Spleen (tissue), 7 donors: Measurements from ENCODE around the gene MSI2.

Experiments
- CTCF ChIP-seq, 11 experiments: fragments of 200-600 bp in 7 of 11; fragments of 450-650 bp in 4 of 11; sonication (generic) in 4 of 11; IDR thresholded peaks in 8 of 11; conservative IDR thresholded peaks in 3 of 11; 1 replicate in 7 of 11; 2 replicates in 4 of 11; pipeline versions ENCODE4 v1.4.0 to v1.8.0; 2016 to 2021; ENCODE audit warnings: antibody characterized with exemption in 11 of 11, inconsistent platforms in 4 of 11, mild to moderate bottlenecking in 1 of 11
- POLR2AphosphoS5 ChIP-seq, 3 donors: sonication (generic); formaldehyde crosslinking; IDR thresholded peaks; one replicate each; pipeline ENCODE4 v1.5.1; 2017; ENCODE audit warnings: antibody characterized with exemption in 3 of 3
- donor health status: DM: no; HTN: no; CAD: no; lungs with moderate emphysema.
- donor health status: DM: no; HTN: no; CAD: no.
- donor health status: DM: no; HTN: no; CAD: no.

DNA sequence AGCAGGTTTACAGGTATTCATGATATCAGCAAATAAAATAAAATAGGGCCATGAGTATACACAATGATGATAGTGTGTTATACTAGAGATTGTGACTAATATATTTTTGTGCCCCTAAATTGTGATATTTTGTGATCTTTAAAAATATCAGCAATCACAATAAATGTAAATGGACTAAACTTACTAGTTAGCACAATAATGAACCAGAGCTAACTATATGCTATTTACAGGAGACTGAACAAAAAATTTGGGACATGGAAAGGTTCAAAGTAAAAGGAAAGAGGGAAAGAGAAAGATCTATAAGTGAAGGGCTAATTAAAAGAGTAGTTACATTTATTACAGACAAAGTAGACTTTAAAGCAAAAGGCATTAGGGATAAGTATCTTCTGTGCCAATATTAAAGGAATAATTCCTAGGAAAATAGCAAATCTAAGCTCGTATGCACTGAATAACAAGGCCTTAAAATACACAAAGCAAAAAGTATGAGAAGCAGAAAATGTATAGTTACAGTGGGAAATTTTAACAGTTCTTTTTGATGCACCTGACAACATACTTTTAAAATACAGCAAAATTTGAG, 5.0 kb upstream of the MSI2 start:
- no peak for TF ChIP-seq POLR2AphosphoS5 (IDR thresholded peaks at IDR 0.05)
- TF ChIP-seq CTCF (IDR thresholded peaks at IDR 0.05 in 8 of 11, conservative IDR thresholded peaks at IDR 0.05 in 3 of 11) = no peak
